Uterus (tissue), 4 donors: ENCODE measurements around the gene ZNF20. TPM values are rescaled to one million over a fixed set of nuclear protein-coding genes. Genes with fewer than 3 reads are reported as not detected.

ENCODE experiments used
- DNase-seq, 2 donors: peaks; one replicate each; pipeline ENCODE4 v3.0.0-alpha.2; 2019 to 2020
- H3K27ac ChIP-seq, 2 donors: fragments of 200-600 bp; sonication (generic); 1 replicate in 1 of 2; 2 replicates in 1 of 2; pipeline ENCODE4 v1.5.1; 2016 to 2018
- H3K27me3 ChIP-seq, 2 donors: fragments of 200-600 bp; sonication (generic); one replicate each; pipeline ENCODE4 v1.5.1; 2018 to 2019; ENCODE audit warnings: control low read depth in 1 of 2
- H3K36me3 ChIP-seq, 2 donors: fragments of 200-600 bp; sonication (generic); one replicate each; pipeline ENCODE4 v1.5.1; 2019; ENCODE audit warnings: control low read depth in 1 of 2
- H3K4me1 ChIP-seq, 2 donors: fragments of 200-600 bp; sonication (generic); one replicate each; pipeline ENCODE4 v1.5.1; 2018 to 2019; ENCODE audit warnings: control low read depth in 1 of 2
- H3K4me3 ChIP-seq, 2 donors: fragments of 200-600 bp; sonication (generic); 1 replicate in 1 of 2; 2 replicates in 1 of 2; pipeline ENCODE4 v1.5.1; 2018 to 2019; ENCODE audit warnings: mild to moderate bottlenecking in 1 of 2
- H3K9me3 ChIP-seq, 2 donors: fragments of 200-600 bp; sonication (generic); one replicate each; pipeline ENCODE4 v1.5.1; 2019; ENCODE audit warnings: control low read depth in 1 of 2
- CTCF ChIP-seq, 4 experiments: fragments of 200-600 bp in 2 of 4; fragments of 450-650 bp in 2 of 4; sonication (generic) in 2 of 4; IDR thresholded peaks; one replicate each; pipeline ENCODE4 v1.5.1; 2016 to 2019; ENCODE audit warnings: antibody characterized with exemption in 4 of 4, mild to moderate bottlenecking in 2 of 4, moderate library complexity in 1 of 4
- POLR2A ChIP-seq, 2 donors: fragments of 450-650 bp; IDR thresholded peaks; one replicate each; pipeline ENCODE4 v1.6.1; 2016; ENCODE audit warnings: antibody characterized with exemption in 2 of 2, mild to moderate bottlenecking in 1 of 2, moderate library complexity in 1 of 2
- intact Hi-C: fragments of 100-400 bp; cut with DNase I; formaldehyde crosslinking; loops from one replicate; pipeline ENCODE4 v1.15.1; 2023; ENCODE audit warnings: low total_unique reads
- total RNA-seq, 4 donors: library from RNA; depleted of rRNA in 3 of 4; stranded (reverse); fragments of >200 nt in 3 of 4; gene quantifications; one replicate each; pipeline versions ENCODE4 v1.1.0 to v1.2.4, GENCODE V29; 2014 to 2023
- donor health status: DM: yes; HTN: yes; CAD: no.

The ZNF20 gene
- total RNA-seq, 4 donors from 2014 or later, result 5.0 to 15.7 TPM; not detected in 2

GRCh38 chr19:12095111-12095790 lies 44.9 kb downstream of the ZNF20 start:
- Histone ChIP-seq H3K36me3 (no peaks in the 10 kb centered on the region), H3K9me3 (no peaks in the 10 kb centered on the region), H3K4me3 (no peak overlapping the region), H3K27ac (no peak overlapping the region), H3K27me3 (no peaks in the 10 kb centered on the region), H3K4me1 (no peaks in the 10 kb centered on the region)
- intact Hi-C loops, result no loop called here
- no peak for TF ChIP-seq POLR2A (IDR thresholded peaks at IDR 0.05)
- TF ChIP-seq CTCF (IDR thresholded peaks at IDR 0.05), result no peak
- DNase-seq, result no peak

GRCh38 chr19:12093777-12094176 lies 46.4 kb downstream of the ZNF20 start:
- DNase-seq, result no peak
- Histone ChIP-seq H3K27ac (no peak overlapping the region), H3K36me3 (no peaks in the 10 kb centered on the region), H3K4me1 (no peaks in the 10 kb centered on the region), H3K4me3 (no peak overlapping the region), H3K27me3 (no peaks in the 10 kb centered on the region), H3K9me3 (no peaks in the 10 kb centered on the region)
- TF ChIP-seq CTCF (IDR thresholded peaks at IDR 0.05) (no peak), POLR2A (IDR thresholded peaks at IDR 0.05) (no peak)
- intact Hi-C loops, result no loop called here

- TF ChIP-seq POLR2A (IDR thresholded peaks at IDR 0.05), result no peak
- no peak for TF ChIP-seq CTCF (IDR thresholded peaks at IDR 0.05)
- peak overlapping the region; percentile 61 to 69 for H3K27ac ChIP-seq
- no peaks in the 10 kb centered on the region for H3K27me3 ChIP-seq
- no peaks in the 10 kb centered on the region for H3K9me3 ChIP-seq
- intact Hi-C loops, result no loop called here
- H3K36me3 ChIP-seq, result no peaks in the 10 kb centered on the region
- H3K4me1 ChIP-seq, result no peaks in the 10 kb centered on the region
- H3K4me3 ChIP-seq, result peak overlapping the region; percentile 42 to 52
- DNase-seq, result no peak
Observed at GRCh38 chr19:12092956-12093355, 47.2 kb downstream of the ZNF20 start.

- peak in 1 of 2 donors; percentile 28 for TF ChIP-seq POLR2A (IDR thresholded peaks at IDR 0.05)
- no peak for TF ChIP-seq CTCF (IDR thresholded peaks at IDR 0.05)
- intact Hi-C loops, result no loop called here
Observed at GRCh38 chr19:12092065-12092867, 47.9 kb downstream of the ZNF20 start.

GRCh38 chr19:12090807-12091206 lies 49.3 kb downstream of the ZNF20 start:
- Histone ChIP-seq H3K9me3 (no peaks in the 10 kb centered on the region), H3K27me3 (no peaks in the 10 kb centered on the region), H3K36me3 (no peaks in the 10 kb centered on the region), H3K27ac (no peak overlapping the region), H3K4me3 (no peak overlapping the region), H3K4me1 (no peaks in the 10 kb centered on the region)
- intact Hi-C loops, result no loop called here
- TF ChIP-seq POLR2A (IDR thresholded peaks at IDR 0.05) (no peak), CTCF (IDR thresholded peaks at IDR 0.05) (peak; percentile 37 to 51 (median 46))
- DNase-seq, result peak; percentile 39 to 52

More at GRCh38 chr19:12092065-12092867, 47.9 kb downstream of the ZNF20 start:
- H3K4me3 ChIP-seq, result peak overlapping the region; percentile 42 to 52
- H3K9me3 ChIP-seq, result no peaks in the 10 kb centered on the region
- peak overlapping the region; percentile 61 to 69 for H3K27ac ChIP-seq
- no peaks in the 10 kb centered on the region for H3K36me3 ChIP-seq
- DNase-seq, result peak; percentile 76 to 77
- no peaks in the 10 kb centered on the region for H3K27me3 ChIP-seq
- H3K4me1 ChIP-seq, result no peaks in the 10 kb centered on the region
